Measurements from ENCODE around the gene PSMD4. TPM values are rescaled to one million over a fixed set of nuclear protein-coding genes. Genes with fewer than 3 reads are reported as not detected.

PSMD4 gene
- polyA plus RNA-seq, 1 donor (not counting 4 experiments of a cell fraction or from before 2014, with no cell fraction given) = 219 TPM

- H3K4me1 ChIP-seq (ENCODE audit: control insufficient read depth, extremely low read depth, insufficient read depth, low read length) = peaks cover 4% of the 10 kb centered on the region
- H3K9ac ChIP-seq (ENCODE audit: control insufficient read depth, extremely low read depth, insufficient read depth, low read length) = no peak overlapping the region
- no peak overlapping the region for H3K27ac ChIP-seq (ENCODE audit: control insufficient read depth, insufficient read depth, low read length)
- FAIRE-seq = no peak
- no peaks in the 10 kb centered on the region for H3K9me3 ChIP-seq (ENCODE audit: control insufficient read depth, low read depth, low read length)
- H3K79me2 ChIP-seq (ENCODE audit: control insufficient read depth, insufficient read depth, low read length) = peaks cover 3% of the 10 kb centered on the region
- no peak overlapping the region for H2AFZ ChIP-seq (ENCODE audit: control insufficient read depth, low read length)
- no peaks in the 10 kb centered on the region for H4K20me1 ChIP-seq (ENCODE audit: control insufficient read depth, extremely low read depth, insufficient read depth, low read length)
- DNase-seq (ENCODE audit: low read depth, low spot score) = no peak
- peaks cover 46 to 60% of the 10 kb centered on the region in 2 experiments for H3K36me3 ChIP-seq (ENCODE audit: control insufficient read depth in 2 of 2, extremely low read depth in 1 of 2, insufficient read depth in 2 of 2, low read length in 2 of 2)
- no peak for TF ChIP-seq EZH2 (IDR thresholded peaks at IDR 0.05; ENCODE audit: low read length)
- no peak for TF ChIP-seq CTCF (optimal IDR thresholded peaks at IDR 0.05 in 1 of 3, IDR thresholded peaks at IDR 0.05 in 1 of 3, conservative IDR thresholded peaks at IDR 0.05 in 1 of 3; ENCODE audit: extremely low read depth in 1 of 3, insufficient read depth in 2 of 3, low read length in 3 of 3)
- dilution Hi-C loops (cut with MboI; ENCODE audit: extremely low pct_ligation_motif_present, low sequenced_read_pairs) = no loop called here
- no peaks in the 10 kb centered on the region for H3K27me3 ChIP-seq (ENCODE audit: control insufficient read depth, extremely low read depth, insufficient read depth, low read length)
- no peak overlapping the region for H3K4me2 ChIP-seq (ENCODE audit: control insufficient read depth, extremely low read depth, insufficient read depth, low read depth, low read length)
- no peaks in the 10 kb centered on the region for H3K9me1 ChIP-seq (ENCODE audit: control insufficient read depth, extremely low read depth, insufficient read depth, low read length)
- H3K4me3 ChIP-seq (ENCODE audit: control insufficient read depth in 2 of 3, extremely low read depth in 1 of 3, insufficient read depth in 2 of 3, low read depth in 1 of 3, low read length in 3 of 3) = no peak overlapping the region
These were observed 16.7 kb upstream of the PSMD4 start for GRCh38 chr1:151237678-151238466.

GRCh38 chr1:151238467-151238739, 16.1 kb upstream of the PSMD4 start:
- Histone ChIP-seq H3K9me1 (ENCODE audit: control insufficient read depth, extremely low read depth, insufficient read depth, low read length) (no peaks in the 10 kb centered on the region), H3K36me3 (ENCODE audit: control insufficient read depth in 2 of 2, extremely low read depth in 1 of 2, insufficient read depth in 2 of 2, low read length in 2 of 2) (peaks cover 50 to 64% of the 10 kb centered on the region in 2 experiments), H3K27ac (ENCODE audit: control insufficient read depth, insufficient read depth, low read length) (no peak overlapping the region), H3K27me3 (ENCODE audit: control insufficient read depth, extremely low read depth, insufficient read depth, low read length) (no peaks in the 10 kb centered on the region), H3K4me2 (ENCODE audit: control insufficient read depth, extremely low read depth, insufficient read depth, low read depth, low read length) (no peak overlapping the region), H3K4me3 (ENCODE audit: control insufficient read depth in 2 of 3, extremely low read depth in 1 of 3, insufficient read depth in 2 of 3, low read depth in 1 of 3, low read length in 3 of 3) (no peak overlapping the region), H4K20me1 (ENCODE audit: control insufficient read depth, extremely low read depth, insufficient read depth, low read length) (no peaks in the 10 kb centered on the region), H3K9me3 (ENCODE audit: control insufficient read depth, low read depth, low read length) (no peaks in the 10 kb centered on the region), H3K79me2 (ENCODE audit: control insufficient read depth, insufficient read depth, low read length) (peaks cover 3% of the 10 kb centered on the region), H3K9ac (ENCODE audit: control insufficient read depth, extremely low read depth, insufficient read depth, low read length) (no peak overlapping the region), H3K4me1 (ENCODE audit: control insufficient read depth, extremely low read depth, insufficient read depth, low read length) (peaks cover 4% of the 10 kb centered on the region), H2AFZ (ENCODE audit: control insufficient read depth, low read length) (no peak overlapping the region)
- TF ChIP-seq EZH2 (IDR thresholded peaks at IDR 0.05; ENCODE audit: low read length) (no peak), CTCF (optimal IDR thresholded peaks at IDR 0.05 in 1 of 3, IDR thresholded peaks at IDR 0.05 in 1 of 3, conservative IDR thresholded peaks at IDR 0.05 in 1 of 3; ENCODE audit: extremely low read depth in 1 of 3, insufficient read depth in 2 of 3, low read length in 3 of 3) (no peak)
- DNase-seq (ENCODE audit: low read depth, low spot score) (no peak), FAIRE-seq (peak; percentile 43)
- dilution Hi-C loops (cut with MboI; ENCODE audit: extremely low pct_ligation_motif_present, low sequenced_read_pairs) = no loop called here
